Heart left ventricle (tissue), 13 donors: ENCODE measurements around the gene LMBRD1.

Experiments
- POLR2A ChIP-seq, 2 donors: fragments of 450-650 bp; IDR thresholded peaks; one replicate each; pipeline ENCODE4 v1.6.1; 2017; ENCODE audit warnings: antibody characterized with exemption in 2 of 2, mild to moderate bottlenecking in 2 of 2, moderate library complexity in 2 of 2
- TF ChIP-seq, protein P1 (sequence below), 12 donors: fragments of 200-600 bp; sonication (generic) in 4 of 12; IDR thresholded peaks; one replicate each; pipeline versions ENCODE4 v1.5.0 to v1.8.0; 2018 to 2022; ENCODE audit warnings: antibody characterized with exemption in 12 of 12, mild to moderate bottlenecking in 5 of 12
- donor health status: ischemic (EF 13 %, LVEDD 7.1; RV severe dilation, severe dysfunction).
- donor health status: DM: no; HTN: yes; CAD: no.
- donor health status: DM: no; HTN: no; CAD: no.
- donor health status: ischemic (EF 25% LVEDD 6.9; RV normal size, moderate dysfunction).
- donor health status: ischemic (EF 25% LVEDD 5.7; RV mildly dilated, moderate dysfunction).
- donor health status: ischemic (EF 35%, LVEDD 5.7; RV mildly dilated, moderate dysfunction).
- donor health status: nonischemic (EF 11% LVEDD 7.7; RV severe dilation, severe dysfunction).
- donor health status: DM: yes; HTN: yes; CAD: no.
- donor health status: PGD.
- donor health status: ischemic (EF 29% LVEDD 5.4; RV normal size, mild dysfunction).
- donor health status: nonischemic (EF 23%, LVEDD 6.1; RV moderate dilation, normal function).

DNA sequence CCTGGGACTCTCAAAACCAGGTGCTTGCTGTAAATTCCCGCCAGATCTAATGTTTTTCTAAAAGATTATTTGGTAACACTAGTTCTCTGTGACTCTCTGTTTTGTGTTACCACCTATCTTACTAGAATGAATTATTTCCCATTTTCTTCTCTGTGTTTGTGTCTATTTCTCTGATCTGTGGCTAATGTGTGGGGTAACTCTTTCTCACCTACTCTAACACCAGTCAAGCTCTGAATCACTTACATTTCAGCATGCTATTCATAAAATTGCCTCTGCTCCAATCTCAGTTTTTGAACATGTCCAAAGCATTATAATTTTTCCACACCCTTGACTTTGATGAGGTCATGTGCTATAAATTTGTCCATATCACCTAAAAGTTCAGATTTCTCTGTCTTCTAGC is 46.4 kb upstream of the LMBRD1 start:
- TF ChIP-seq, protein P1, sequence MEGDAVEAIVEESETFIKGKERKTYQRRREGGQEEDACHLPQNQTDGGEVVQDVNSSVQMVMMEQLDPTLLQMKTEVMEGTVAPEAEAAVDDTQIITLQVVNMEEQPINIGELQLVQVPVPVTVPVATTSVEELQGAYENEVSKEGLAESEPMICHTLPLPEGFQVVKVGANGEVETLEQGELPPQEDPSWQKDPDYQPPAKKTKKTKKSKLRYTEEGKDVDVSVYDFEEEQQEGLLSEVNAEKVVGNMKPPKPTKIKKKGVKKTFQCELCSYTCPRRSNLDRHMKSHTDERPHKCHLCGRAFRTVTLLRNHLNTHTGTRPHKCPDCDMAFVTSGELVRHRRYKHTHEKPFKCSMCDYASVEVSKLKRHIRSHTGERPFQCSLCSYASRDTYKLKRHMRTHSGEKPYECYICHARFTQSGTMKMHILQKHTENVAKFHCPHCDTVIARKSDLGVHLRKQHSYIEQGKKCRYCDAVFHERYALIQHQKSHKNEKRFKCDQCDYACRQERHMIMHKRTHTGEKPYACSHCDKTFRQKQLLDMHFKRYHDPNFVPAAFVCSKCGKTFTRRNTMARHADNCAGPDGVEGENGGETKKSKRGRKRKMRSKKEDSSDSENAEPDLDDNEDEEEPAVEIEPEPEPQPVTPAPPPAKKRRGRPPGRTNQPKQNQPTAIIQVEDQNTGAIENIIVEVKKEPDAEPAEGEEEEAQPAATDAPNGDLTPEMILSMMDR (IDR thresholded peaks at IDR 0.05) = no peak
- no peak for TF ChIP-seq POLR2A (IDR thresholded peaks at IDR 0.05)
